Panc1 (cell line): ENCODE data around the gene MAP3K12. TPM values are rescaled to one million over a fixed set of nuclear protein-coding genes. Genes with fewer than 3 reads are reported as not detected.

Experiments
- ATAC-seq: fragments of 200-7000 bp; cut with Tn5 transposase; 2 replicates; pipeline ENCODE4 v1.9.1; 2020; ENCODE audit warnings: mild to moderate bottlenecking, moderate library complexity
- BruUV-seq: library from RNA; stranded (reverse); fragments of 400-500 nt; replicated peaks from 2 replicates; lab custom pipeline; 2021; lab: Mats Ljungman, UMichigan
- CTCF ChIA-PET: fragments of 300-600 bp; sonication (Branson Sonifier 250); formaldehyde crosslinking; loops from one replicate; lab custom pipeline; 2022; ENCODE audit warnings: antibody characterized with exemption; lab: Charles Lee
- POLR2A ChIA-PET: fragments of 300-600 bp; sonication (Branson Sonifier 250); formaldehyde crosslinking; loops from one replicate; lab custom pipeline; 2022; ENCODE audit warnings: antibody characterized with exemption; lab: Charles Lee
- DNase-seq: peaks from one replicate; pipeline ENCODE4 v3.0.0-alpha.2; 2010; ENCODE audit warnings: low read depth, low spot score
- H3K27ac ChIP-seq: 2 replicates; pipeline ENCODE4 v1.5.1; 2011; ENCODE audit warnings: mild to moderate bottlenecking, low read length, inconsistent platforms
- H3K27me3 ChIP-seq: fragments of 200-500 bp; sonication (Bioruptor generic); 2 replicates; pipeline ENCODE4 v1.6.0; 2014; ENCODE audit warnings: low read length, inconsistent platforms; ENCODE audit not compliant: control insufficient read depth, insufficient read depth
- H3K36me3 ChIP-seq: fragments of 200-500 bp; sonication (Bioruptor generic); 2 replicates; pipeline ENCODE4 v1.5.1; 2014; ENCODE audit warnings: inconsistent platforms, mild to moderate bottlenecking, low read length, moderate library complexity; ENCODE audit not compliant: control insufficient read depth, insufficient read depth
- H3K4me1 ChIP-seq: 2 replicates; pipeline ENCODE4 v1.5.1; 2011; ENCODE audit warnings: inconsistent platforms, mild to moderate bottlenecking, low read length, moderate library complexity; ENCODE audit not compliant: control insufficient read depth, insufficient read depth
- H3K4me3 ChIP-seq, 2 experiments: 2 replicates each; pipeline ENCODE4 v1.5.1; 2011 to 2012; ENCODE audit warnings: low read depth in 2 of 2, low read length in 2 of 2, mild to moderate bottlenecking in 2 of 2, inconsistent platforms in 1 of 2, moderate library complexity in 1 of 2
- H3K9me3 ChIP-seq: fragments of 200-500 bp; sonication (Bioruptor generic); 2 replicates; pipeline ENCODE4 v1.5.1; 2014; ENCODE audit warnings: low read depth, mild to moderate bottlenecking, inconsistent platforms, low read length, moderate library complexity; ENCODE audit not compliant: control insufficient read depth, insufficient read depth
- POLR2AphosphoS5 ChIP-seq: IDR thresholded peaks from 2 replicates; pipeline ENCODE4 v1.6.1; 2012; ENCODE audit warnings: mild to moderate bottlenecking, low read depth, low read length, moderate library complexity
- SIN3A ChIP-seq: IDR thresholded peaks from 2 replicates; pipeline ENCODE4 v1.6.1; 2012; ENCODE audit warnings: low read depth, mild to moderate bottlenecking, low read length, moderate library complexity, borderline replicate concordance; ENCODE audit not compliant: insufficient read depth
- TCF7L2 ChIP-seq: IDR thresholded peaks from 2 replicates; pipeline ENCODE4 v1.6.1; 2011; ENCODE audit warnings: mild to moderate bottlenecking, low read depth, low read length, inconsistent platforms
- in situ Hi-C: cut with HindIII; loops from 2 replicates; pipeline ENCODE4 v1.10.0; 2016; ENCODE audit warnings: low sequenced_read_pairs, low pct_unique_long_range_greater_than_20kb
- intact Hi-C: fragments of 100-400 bp; cut with micrococcal nuclease; formaldehyde crosslinking; loops from one replicate; pipeline ENCODE4 v1.10.0; 2022; ENCODE audit not compliant: unreplicated experiment
- total RNA-seq: library from RNA; stranded (reverse); gene quantifications from one replicate; pipeline ENCODE4 v1.2.1, GENCODE V29; 2021; ENCODE audit not compliant: unreplicated experiment
- TF ChIP-seq, protein P1 (sequence below): fragments of 450-650 bp; IDR thresholded peaks from 2 replicates; pipeline ENCODE4 v1.5.1; 2017; ENCODE audit warnings: mild to moderate bottlenecking
- TF ChIP-seq, protein P2 (sequence below), 2 experiments: IDR thresholded peaks; 2 replicates each; pipeline ENCODE4 v1.6.1; 2011 to 2012; ENCODE audit warnings: low read depth in 2 of 2, control low read depth in 1 of 2, low read length in 1 of 2, mild to moderate bottlenecking in 1 of 2, moderate library complexity in 1 of 2; ENCODE audit not compliant: insufficient read depth in 1 of 2

The MAP3K12 gene
- total RNA-seq, 1 experiment from 2014 or later = 32.2 TPM

DNA sequence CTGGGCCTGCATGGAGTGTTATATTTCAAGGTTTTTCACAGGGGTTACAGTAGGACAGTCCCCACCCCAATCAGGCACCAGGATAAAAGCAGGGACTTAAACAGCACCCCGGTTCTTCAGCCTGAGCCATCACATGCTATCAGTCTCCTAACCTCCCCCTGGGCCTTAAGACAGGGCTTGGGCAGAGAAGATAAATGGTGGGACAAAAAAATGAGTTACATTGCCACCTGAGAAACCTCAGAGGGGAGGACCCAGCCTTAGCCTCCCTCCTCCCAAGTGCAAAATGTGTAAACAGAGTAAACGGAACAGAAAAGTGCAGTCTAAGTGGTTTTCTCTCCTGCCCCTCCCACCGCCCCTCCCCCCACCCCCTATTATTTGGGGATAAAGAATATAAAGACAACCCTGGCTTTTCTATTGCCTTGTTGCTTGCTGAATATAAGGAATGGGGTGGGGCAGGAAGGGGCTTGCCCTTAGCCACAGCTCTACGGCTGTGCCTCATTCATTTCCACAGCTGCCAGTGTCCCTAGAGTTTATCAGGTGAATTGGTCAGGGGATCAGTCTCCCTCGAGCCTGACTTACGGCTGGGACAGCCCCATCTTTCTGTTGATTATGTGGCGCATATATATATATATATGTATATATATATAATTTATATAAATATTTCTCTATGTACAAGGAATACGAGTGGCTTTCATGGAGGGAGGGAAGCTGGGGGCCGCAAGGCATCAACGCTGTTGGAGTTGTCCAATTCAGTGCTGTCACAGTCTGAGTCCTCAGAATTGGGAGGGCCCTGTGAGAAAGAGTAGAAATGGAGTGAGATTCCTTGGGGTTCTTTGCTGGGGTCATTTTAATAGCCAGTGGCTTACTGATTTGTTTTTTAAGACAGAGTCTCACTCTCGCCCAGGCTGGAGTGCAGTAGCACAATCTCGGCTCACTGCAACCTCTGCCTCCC lies 18.5 kb downstream of the MAP3K12 start:
- POLR2A ChIA-PET = interaction anchor here (2.1 kb wide), 1 partner anchor 20 kb away, joined by 6 read pairs; the partner anchor contains the start of gene TARBP2
- peaks cover 46% of the 10 kb centered on the region for H3K36me3 ChIP-seq

DNA sequence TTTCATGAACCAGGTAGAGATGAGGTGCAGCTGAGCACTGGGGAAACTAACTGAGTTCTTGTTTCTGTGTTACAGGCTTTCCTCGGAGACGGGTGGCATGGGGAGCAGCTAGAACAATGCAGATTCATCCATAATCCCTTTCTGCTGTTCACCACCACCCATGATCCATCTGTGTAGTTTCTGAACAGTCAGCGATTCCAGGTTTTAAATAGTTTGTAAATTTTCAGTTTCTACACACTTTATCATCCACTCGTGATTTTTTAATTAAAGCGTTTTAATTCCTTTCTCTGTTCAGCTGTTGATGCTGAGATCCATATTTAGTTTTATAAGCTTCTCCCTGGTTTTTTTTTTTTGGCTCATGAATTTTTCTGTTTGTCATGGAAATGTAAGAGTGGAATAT lies 19.9 kb downstream of the MAP3K12 start:
- DNase-seq = no peak
- intact Hi-C loops (no loop called here), in situ Hi-C loops (no loop called here)
- ChIA-PET POLR2A (no interaction called here), CTCF (no interaction called here)
- H3K4me1 ChIP-seq = peaks cover 22% of the 10 kb centered on the region
- no peaks in the 10 kb centered on the region for H3K27me3 ChIP-seq
- no TSS peak for BruUV-seq
- TF ChIP-seq, protein P1, sequence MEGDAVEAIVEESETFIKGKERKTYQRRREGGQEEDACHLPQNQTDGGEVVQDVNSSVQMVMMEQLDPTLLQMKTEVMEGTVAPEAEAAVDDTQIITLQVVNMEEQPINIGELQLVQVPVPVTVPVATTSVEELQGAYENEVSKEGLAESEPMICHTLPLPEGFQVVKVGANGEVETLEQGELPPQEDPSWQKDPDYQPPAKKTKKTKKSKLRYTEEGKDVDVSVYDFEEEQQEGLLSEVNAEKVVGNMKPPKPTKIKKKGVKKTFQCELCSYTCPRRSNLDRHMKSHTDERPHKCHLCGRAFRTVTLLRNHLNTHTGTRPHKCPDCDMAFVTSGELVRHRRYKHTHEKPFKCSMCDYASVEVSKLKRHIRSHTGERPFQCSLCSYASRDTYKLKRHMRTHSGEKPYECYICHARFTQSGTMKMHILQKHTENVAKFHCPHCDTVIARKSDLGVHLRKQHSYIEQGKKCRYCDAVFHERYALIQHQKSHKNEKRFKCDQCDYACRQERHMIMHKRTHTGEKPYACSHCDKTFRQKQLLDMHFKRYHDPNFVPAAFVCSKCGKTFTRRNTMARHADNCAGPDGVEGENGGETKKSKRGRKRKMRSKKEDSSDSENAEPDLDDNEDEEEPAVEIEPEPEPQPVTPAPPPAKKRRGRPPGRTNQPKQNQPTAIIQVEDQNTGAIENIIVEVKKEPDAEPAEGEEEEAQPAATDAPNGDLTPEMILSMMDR = no peak
- TF ChIP-seq TCF7L2 (no peak), SIN3A (no peak)
- TF ChIP-seq, protein P2, sequence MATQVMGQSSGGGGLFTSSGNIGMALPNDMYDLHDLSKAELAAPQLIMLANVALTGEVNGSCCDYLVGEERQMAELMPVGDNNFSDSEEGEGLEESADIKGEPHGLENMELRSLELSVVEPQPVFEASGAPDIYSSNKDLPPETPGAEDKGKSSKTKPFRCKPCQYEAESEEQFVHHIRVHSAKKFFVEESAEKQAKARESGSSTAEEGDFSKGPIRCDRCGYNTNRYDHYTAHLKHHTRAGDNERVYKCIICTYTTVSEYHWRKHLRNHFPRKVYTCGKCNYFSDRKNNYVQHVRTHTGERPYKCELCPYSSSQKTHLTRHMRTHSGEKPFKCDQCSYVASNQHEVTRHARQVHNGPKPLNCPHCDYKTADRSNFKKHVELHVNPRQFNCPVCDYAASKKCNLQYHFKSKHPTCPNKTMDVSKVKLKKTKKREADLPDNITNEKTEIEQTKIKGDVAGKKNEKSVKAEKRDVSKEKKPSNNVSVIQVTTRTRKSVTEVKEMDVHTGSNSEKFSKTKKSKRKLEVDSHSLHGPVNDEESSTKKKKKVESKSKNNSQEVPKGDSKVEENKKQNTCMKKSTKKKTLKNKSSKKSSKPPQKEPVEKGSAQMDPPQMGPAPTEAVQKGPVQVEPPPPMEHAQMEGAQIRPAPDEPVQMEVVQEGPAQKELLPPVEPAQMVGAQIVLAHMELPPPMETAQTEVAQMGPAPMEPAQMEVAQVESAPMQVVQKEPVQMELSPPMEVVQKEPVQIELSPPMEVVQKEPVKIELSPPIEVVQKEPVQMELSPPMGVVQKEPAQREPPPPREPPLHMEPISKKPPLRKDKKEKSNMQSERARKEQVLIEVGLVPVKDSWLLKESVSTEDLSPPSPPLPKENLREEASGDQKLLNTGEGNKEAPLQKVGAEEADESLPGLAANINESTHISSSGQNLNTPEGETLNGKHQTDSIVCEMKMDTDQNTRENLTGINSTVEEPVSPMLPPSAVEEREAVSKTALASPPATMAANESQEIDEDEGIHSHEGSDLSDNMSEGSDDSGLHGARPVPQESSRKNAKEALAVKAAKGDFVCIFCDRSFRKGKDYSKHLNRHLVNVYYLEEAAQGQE (IDR thresholded peaks at IDR 0.05; ENCODE audit: insufficient read depth in 1 of 2, low read depth in 2 of 2, low read length in 1 of 2) = no peak
- peaks cover 58% of the 10 kb centered on the region for H3K36me3 ChIP-seq
- H3K27ac ChIP-seq = no peak overlapping the region
- ATAC-seq = no peak
- no peak overlapping the region for H3K4me3 ChIP-seq
- H3K9me3 ChIP-seq = no peaks in the 10 kb centered on the region

More for the DNA sequence above, 18.5 kb downstream of the MAP3K12 start:
- TF ChIP-seq SIN3A = no peak
- TF ChIP-seq, protein P1 = no peak
- TF ChIP-seq, protein P2 (IDR thresholded peaks at IDR 0.05; ENCODE audit: insufficient read depth in 1 of 2, low read depth in 2 of 2, low read length in 1 of 2) = no peak
- TF ChIP-seq TCF7L2 = no peak
- no peak; the same call in 1 of the 2 replicates for TF ChIP-seq POLR2AphosphoS5
- H3K27me3 ChIP-seq = no peaks in the 10 kb centered on the region
- intact Hi-C loops (no loop called here), in situ Hi-C loops (no loop called here)
- H3K4me3 ChIP-seq = no peak overlapping the region
- ATAC-seq = no peak
- 0 out of 2 replicates have a peak overlapping the region, but pooled peaks have one; percentile 13 for H3K27ac ChIP-seq
- no peaks in the 10 kb centered on the region for H3K9me3 ChIP-seq
- no TSS peak for BruUV-seq
- CTCF ChIA-PET = interaction anchor here (1.0 to 1.5 kb wide), 2 partner anchors 28 to 153 kb away, joined by 3 to 8 read pairs; no protein-coding TSS in a partner anchor
- peaks cover 18% of the 10 kb centered on the region for H3K4me1 ChIP-seq
- no peak for DNase-seq
